ENCODE measurements around the gene GEMIN5.

DNA sequence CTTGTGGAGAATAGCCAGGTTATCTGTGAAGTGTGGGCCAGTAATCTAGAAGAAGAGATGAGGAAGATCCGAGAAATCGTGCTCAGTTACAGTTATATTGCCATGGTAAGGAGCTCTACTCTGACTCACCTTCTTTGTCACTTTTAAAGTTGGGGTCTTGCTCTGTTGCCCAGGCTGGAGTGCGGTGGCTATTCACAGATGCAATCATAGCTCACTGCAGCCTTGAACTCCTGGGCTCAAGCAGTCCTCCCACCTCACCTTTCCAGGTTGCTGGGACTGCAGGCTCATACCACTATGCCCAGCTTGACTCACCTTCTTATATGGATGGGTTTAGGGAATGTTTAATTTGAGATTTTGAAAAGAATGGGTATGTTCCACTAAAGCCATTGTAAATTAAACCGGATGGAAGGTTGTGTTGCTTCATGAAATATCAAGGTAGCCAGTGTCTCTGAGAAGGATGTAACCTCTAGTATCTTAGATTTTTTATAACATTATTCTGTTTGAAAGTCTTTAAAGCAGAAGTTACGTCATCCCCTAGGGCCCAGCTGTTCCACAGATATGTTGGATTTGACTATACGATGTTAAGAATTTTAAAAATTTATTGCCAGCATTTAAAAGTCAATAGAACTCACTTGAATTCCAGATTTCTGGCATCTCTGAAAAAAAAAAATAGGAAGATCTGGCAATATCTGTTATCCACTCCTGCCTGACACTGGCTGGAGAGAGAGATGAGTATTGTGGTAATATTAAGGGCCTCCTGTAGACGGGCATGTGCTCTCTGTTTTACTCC, 74.5 kb downstream of the GEMIN5 start:
- TF ChIP-seq POLR2A (IDR thresholded peaks at IDR 0.05) (no peak), CTCF (IDR thresholded peaks at IDR 0.05) (no peak)

Data from right lobe of liver (tissue), 4 donors.